Muscle of arm (tissue), 12 donors: ENCODE results near the gene BYSL. TPM values are rescaled to one million over a fixed set of nuclear protein-coding genes. Genes with fewer than 3 reads are reported as not detected.

Experiments used
- DNase-seq: peaks from one replicate; pipeline ENCODE4 v3.0.0-alpha.2; 2013
- polyA plus RNA-seq, 12 donors: library from polyadenylated mRNA; unstranded; fragments of 120-200 nt; gene quantifications; one replicate each; pipeline ENCODE4 v1.2.1, GENCODE V29; 2013; ENCODE audit not compliant: insufficient read length in 12 of 12

The BYSL gene
- polyA plus RNA-seq, 12 donors, result 21.7 to 35.4 (median 32.0) TPM; not detected in 2

DNA sequence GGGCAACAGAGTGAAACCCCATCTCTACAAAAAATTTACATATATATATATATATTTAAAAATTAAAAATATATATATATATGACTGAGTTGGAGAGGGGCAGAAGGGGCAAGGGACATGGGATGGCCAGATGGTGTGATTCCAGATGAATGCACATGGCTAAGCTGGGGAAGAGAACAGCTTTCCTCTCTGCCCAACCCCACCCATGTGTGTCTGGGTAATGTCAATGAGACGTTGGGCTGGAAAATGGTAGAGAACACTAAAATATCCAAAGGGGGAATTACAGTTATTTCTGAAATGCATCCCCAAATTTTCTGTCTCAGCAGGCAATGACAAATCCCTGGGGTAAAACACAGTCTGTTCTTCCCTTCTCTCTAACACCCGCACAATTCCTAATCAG, 51.5 kb downstream of the BYSL start:
- DNase-seq, result no peak

DNA sequence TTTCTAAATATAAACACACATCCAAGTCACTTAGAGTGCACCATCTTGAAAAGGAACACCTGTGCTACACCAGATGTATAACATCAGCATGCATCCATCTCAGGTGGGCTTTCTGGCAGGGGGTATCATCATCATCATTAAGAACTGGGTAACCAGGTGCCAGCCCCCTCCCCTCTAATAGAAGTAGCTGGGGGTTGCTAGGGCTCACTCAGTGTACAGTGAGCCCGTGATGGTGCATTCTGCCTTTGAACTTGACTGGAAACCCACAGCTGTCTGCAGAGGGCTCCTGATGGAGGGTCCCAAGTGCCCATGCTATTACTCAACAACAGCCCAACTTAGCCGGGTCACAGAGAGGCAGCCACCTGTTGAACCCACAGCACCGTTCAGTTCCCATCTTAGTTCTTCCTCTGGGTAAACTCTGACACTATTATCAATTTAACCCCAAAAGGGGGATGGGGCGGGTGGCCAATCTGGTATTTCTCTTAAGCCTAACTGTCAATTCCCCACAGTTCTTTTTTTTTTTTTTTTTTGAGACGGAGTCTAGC, 53.1 kb downstream of the BYSL start:
- no peak for DNase-seq

DNA sequence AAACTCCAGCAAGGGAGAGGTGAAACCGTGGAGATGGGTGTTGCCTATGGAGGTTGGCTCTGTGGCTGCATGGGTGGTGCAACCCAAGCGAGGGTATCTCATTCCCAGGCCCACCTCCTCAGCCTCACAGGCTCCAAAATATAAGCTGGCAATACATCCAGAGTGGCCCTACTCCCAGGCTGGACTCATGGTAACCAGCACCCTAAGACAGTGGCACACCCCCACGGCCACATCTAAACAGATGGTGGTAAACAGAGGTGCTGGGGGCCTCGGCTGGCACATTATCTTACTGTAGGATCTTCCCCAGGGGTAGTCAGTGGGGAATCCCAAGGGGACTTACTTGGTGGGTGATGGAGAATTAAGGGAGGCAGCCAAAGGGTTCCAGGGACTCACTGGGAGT, 54.0 kb downstream of the BYSL start:
- no peak for DNase-seq

DNA sequence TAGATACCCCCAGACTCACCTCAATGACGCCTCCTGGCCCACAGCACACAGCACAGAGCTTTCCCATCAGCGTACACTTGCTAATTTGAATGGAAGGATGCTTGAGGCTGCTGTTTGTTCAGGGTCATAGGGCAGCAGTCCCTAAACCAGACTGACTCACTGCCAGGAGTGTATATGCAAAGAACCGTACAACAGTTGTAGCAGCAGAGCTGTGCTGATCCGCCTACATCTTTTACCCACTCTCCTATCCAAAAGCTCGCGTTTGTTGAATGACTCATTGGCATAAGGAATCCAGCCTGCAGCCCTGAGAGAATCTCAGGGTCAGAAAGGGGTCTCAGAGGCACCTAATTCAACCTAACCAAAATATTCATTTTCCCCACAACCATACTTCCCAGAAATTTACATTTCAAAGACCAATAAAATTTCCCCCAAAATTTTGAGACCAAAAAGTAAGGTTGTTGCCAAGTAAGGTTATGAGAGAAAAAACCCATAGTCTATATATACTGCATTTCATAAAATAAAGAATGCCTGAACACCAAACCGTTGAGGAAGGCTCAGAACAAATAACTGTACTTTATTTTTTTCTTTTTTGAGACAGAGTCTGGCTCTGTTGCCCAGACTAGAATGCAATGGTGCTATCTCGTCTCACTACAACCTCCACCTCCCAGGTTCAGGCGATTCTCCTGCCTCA, 55.6 kb downstream of the BYSL start:
- DNase-seq, result no peak

Other genes starting within 250 kb of the BYSL start
- 10 to 100 TPM in 1 of 12 donors, 1 to 10 TPM in 10, not detected in 1; 3.7 to 27.9 (median 6.0) TPM for gene TFEB, start 185.9 kb upstream of the BYSL start, polyA plus RNA-seq
- gene PGC, start 174.1 kb upstream of the BYSL start, polyA plus RNA-seq, result not detected
- 10 to 100 TPM in 1 of 12 donors, 1 to 10 TPM in 10, not detected in 1; 5.7 to 11.9 (median 6.6) TPM for gene FRS3, start 141.6 kb upstream of the BYSL start, polyA plus RNA-seq
- 1 to 10 TPM in 10 of 12 donors, not detected in 2; 1.2 to 6.9 (median 2.5) TPM for gene PRICKLE4, start 140.7 kb upstream of the BYSL start, polyA plus RNA-seq
- 100 to 1,000 TPM in 11 of 12 donors, not detected in 1; 130 to 199 (median 175) TPM for gene TOMM6, start 133.8 kb upstream of the BYSL start, polyA plus RNA-seq
- 10 to 100 TPM in 1 of 12 donors, 1 to 10 TPM in 10, not detected in 1; 4.2 to 10.3 (median 5.1) TPM for gene USP49, start 26.1 kb upstream of the BYSL start, polyA plus RNA-seq
- 10 to 100 TPM in 11 of 12 donors, not detected in 1; 15.6 to 22.6 (median 19.7) TPM for gene MED20, start 360 bp upstream of the BYSL start, polyA plus RNA-seq
- 10 to 100 TPM in 11 of 12 donors, not detected in 1; 58.5 to 82.8 (median 68.1) TPM for gene CCND3, start 20.3 kb downstream of the BYSL start, polyA plus RNA-seq
- gene TAF8, start 129.0 kb downstream of the BYSL start, polyA plus RNA-seq, result 10 to 100 TPM in 11 of 12 donors, not detected in 1; 12.0 to 20.1 (median 14.8) TPM
- gene C6orf132, start 221.1 kb downstream of the BYSL start, polyA plus RNA-seq, result 10 to 100 TPM in 1 of 12 donors, 1 to 10 TPM in 3, under 1 TPM in 7, not detected in 1; 0.17 to 11.3 (median 0.53) TPM